ENCODE results near the gene NR2C2AP.

NR2C2AP gene

DNA sequence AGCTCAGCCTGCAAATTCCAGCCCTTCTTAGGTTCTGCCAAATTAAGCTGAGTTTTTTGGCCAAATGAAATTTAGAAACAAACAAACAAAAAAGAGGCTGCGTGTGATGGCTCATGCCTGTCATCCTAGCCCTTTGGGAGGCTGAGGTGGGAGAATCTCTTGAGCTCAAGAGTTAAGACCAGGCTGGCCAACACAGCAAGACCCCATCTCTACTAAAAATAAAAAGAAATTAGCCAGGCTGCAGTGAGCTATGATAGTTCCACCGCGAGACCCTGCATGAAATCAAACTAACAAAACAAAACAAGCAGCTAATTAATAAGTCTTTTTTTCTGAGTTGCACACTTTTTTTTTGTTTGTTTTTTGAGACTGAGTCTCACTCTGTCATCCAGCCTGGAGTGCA lies 26.5 kb upstream of the NR2C2AP start:
- no peaks in the 10 kb centered on the region for H3K79me2 ChIP-seq (ENCODE audit: control insufficient read depth, low read length)
- H3K27ac ChIP-seq (ENCODE audit: low read depth, low read length) = no peak overlapping the region
- H3K4me2 ChIP-seq (ENCODE audit: low read length) = no peak overlapping the region
- no peaks in the 10 kb centered on the region for H4K20me1 ChIP-seq (ENCODE audit: control insufficient read depth, insufficient read depth, low read depth, low read length)
- no peaks in the 10 kb centered on the region for H3K36me3 ChIP-seq (ENCODE audit: control insufficient read depth, low read length)
- H3K9me3 ChIP-seq (ENCODE audit: control insufficient read depth, insufficient read depth, low read length) = peaks cover 11% of the 10 kb centered on the region
- peaks cover 6% of the 10 kb centered on the region for H3K27me3 ChIP-seq (ENCODE audit: control insufficient read depth, low read length)
- H3K9me2 ChIP-seq (replicated peaks; ENCODE audit: control insufficient read depth, low read length) = no peaks in the 10 kb centered on the region
- no peaks in the 10 kb centered on the region for H3F3A ChIP-seq (ENCODE audit: control insufficient read depth, insufficient read depth)
- H3K4me1 ChIP-seq (ENCODE audit: control insufficient read depth, low read length) = peaks cover 10% of the 10 kb centered on the region
- TF ChIP-seq, protein P1, sequence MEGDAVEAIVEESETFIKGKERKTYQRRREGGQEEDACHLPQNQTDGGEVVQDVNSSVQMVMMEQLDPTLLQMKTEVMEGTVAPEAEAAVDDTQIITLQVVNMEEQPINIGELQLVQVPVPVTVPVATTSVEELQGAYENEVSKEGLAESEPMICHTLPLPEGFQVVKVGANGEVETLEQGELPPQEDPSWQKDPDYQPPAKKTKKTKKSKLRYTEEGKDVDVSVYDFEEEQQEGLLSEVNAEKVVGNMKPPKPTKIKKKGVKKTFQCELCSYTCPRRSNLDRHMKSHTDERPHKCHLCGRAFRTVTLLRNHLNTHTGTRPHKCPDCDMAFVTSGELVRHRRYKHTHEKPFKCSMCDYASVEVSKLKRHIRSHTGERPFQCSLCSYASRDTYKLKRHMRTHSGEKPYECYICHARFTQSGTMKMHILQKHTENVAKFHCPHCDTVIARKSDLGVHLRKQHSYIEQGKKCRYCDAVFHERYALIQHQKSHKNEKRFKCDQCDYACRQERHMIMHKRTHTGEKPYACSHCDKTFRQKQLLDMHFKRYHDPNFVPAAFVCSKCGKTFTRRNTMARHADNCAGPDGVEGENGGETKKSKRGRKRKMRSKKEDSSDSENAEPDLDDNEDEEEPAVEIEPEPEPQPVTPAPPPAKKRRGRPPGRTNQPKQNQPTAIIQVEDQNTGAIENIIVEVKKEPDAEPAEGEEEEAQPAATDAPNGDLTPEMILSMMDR (IDR thresholded peaks at IDR 0.05; ENCODE audit: low read depth, low read length, poor library complexity, severe bottlenecking) = no peak
- TF ChIP-seq EZH2phosphoT487 (IDR thresholded peaks at IDR 0.05; ENCODE audit: borderline replicate concordance, low read length) = no peak
- no peak overlapping the region for H3K4me3 ChIP-seq (ENCODE audit: low read length)

DNA sequence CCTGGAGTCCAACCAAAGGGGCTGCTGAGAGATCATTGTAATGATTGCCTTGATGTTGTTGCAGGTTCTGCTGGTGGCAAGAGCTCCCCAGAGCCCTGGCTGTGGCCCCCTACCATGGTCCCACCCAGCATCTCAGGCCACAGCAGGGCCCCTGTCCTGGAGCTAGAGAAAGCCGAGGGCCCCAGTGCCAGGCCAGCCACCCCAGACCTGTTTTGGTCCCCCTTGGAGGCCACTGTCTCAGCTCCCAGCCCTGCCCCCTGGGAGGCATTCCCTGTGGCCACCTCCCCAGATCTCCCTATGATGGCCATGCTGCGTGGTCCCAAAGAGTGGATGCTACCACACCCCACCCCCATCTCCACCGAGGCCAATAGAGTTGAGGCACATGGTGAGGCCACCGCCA lies 24.0 kb upstream of the NR2C2AP start:
- H3K4me2 ChIP-seq (ENCODE audit: low read length) = no peak overlapping the region
- TF ChIP-seq, protein P1 (IDR thresholded peaks at IDR 0.05; ENCODE audit: low read depth, low read length, poor library complexity, severe bottlenecking) = no peak
- TF ChIP-seq EZH2phosphoT487 (IDR thresholded peaks at IDR 0.05; ENCODE audit: borderline replicate concordance, low read length) = no peak
- peaks cover 11% of the 10 kb centered on the region for H3K4me1 ChIP-seq (ENCODE audit: control insufficient read depth, low read length)
- no peak overlapping the region for H3K27ac ChIP-seq (ENCODE audit: low read depth, low read length)
- H3K27me3 ChIP-seq (ENCODE audit: control insufficient read depth, low read length) = peaks cover 15% of the 10 kb centered on the region
- H3K9me3 ChIP-seq (ENCODE audit: control insufficient read depth, insufficient read depth, low read length) = no peaks in the 10 kb centered on the region
- H3K36me3 ChIP-seq (ENCODE audit: control insufficient read depth, low read length) = no peaks in the 10 kb centered on the region
- H4K20me1 ChIP-seq (ENCODE audit: control insufficient read depth, insufficient read depth, low read depth, low read length) = no peaks in the 10 kb centered on the region
- no peaks in the 10 kb centered on the region for H3K9me2 ChIP-seq (replicated peaks; ENCODE audit: control insufficient read depth, low read length)
- H3K79me2 ChIP-seq (ENCODE audit: control insufficient read depth, low read length) = no peaks in the 10 kb centered on the region
- H3F3A ChIP-seq (ENCODE audit: control insufficient read depth, insufficient read depth) = no peaks in the 10 kb centered on the region
- no peak overlapping the region for H3K4me3 ChIP-seq (ENCODE audit: low read length)

DNA sequence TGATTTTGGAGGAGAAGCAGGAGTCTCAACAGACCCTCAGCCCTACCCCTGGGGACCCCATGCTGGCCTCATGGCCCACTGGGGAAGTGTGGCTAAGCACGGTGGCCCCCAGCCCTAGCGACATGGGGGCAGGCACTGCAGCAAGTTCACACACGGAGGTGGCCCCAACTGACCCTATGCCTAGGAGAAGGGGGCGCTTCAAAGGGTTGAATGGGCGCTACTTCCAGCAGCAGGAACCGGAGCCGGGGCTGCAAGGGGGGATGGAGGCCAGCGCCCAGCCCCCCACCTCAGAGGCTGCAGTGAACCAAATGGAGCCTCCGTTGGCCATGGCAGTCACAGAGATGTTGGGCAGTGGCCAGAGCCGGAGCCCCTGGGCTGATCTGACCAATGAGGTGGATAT lies 23.4 kb upstream of the NR2C2AP start:
- H3F3A ChIP-seq (ENCODE audit: control insufficient read depth, insufficient read depth) = no peaks in the 10 kb centered on the region
- no peaks in the 10 kb centered on the region for H3K79me2 ChIP-seq (ENCODE audit: control insufficient read depth, low read length)
- H3K27me3 ChIP-seq (ENCODE audit: control insufficient read depth, low read length) = peaks cover 15% of the 10 kb centered on the region
- peaks cover 11% of the 10 kb centered on the region for H3K4me1 ChIP-seq (ENCODE audit: control insufficient read depth, low read length)
- no peak overlapping the region for H3K27ac ChIP-seq (ENCODE audit: low read depth, low read length)
- TF ChIP-seq EZH2phosphoT487 (IDR thresholded peaks at IDR 0.05; ENCODE audit: borderline replicate concordance, low read length) = no peak
- TF ChIP-seq, protein P1 (IDR thresholded peaks at IDR 0.05; ENCODE audit: low read depth, low read length, poor library complexity, severe bottlenecking) = no peak
- no peak overlapping the region for H3K4me2 ChIP-seq (ENCODE audit: low read length)
- H3K9me3 ChIP-seq (ENCODE audit: control insufficient read depth, insufficient read depth, low read length) = no peaks in the 10 kb centered on the region
- H4K20me1 ChIP-seq (ENCODE audit: control insufficient read depth, insufficient read depth, low read depth, low read length) = no peaks in the 10 kb centered on the region
- no peak overlapping the region for H3K4me3 ChIP-seq (ENCODE audit: low read length)
- no peaks in the 10 kb centered on the region for H3K36me3 ChIP-seq (ENCODE audit: control insufficient read depth, low read length)
- no peaks in the 10 kb centered on the region for H3K9me2 ChIP-seq (replicated peaks; ENCODE audit: control insufficient read depth, low read length)

DNA sequence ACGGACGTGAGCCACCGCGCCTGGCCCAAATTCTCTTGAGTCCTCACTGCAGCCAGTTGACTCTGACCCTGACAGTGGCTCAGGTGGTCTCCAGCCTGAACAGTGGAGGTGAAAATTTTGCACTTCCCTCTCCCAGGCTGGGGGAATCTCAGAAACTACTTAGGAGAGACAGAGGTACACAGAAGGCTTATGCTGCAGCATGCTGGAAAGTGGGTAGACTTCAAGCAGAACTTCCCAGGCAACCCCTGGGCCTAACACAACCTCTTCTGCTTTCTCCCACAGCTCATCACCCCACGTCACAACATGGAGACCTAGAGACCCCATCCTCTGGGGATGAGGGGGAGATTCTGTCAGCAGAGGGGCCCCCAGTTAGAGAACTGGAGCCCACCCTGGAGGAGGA lies 23.0 kb upstream of the NR2C2AP start:
- H3K9me3 ChIP-seq (ENCODE audit: control insufficient read depth, insufficient read depth, low read length) = no peaks in the 10 kb centered on the region
- no peaks in the 10 kb centered on the region for H3K36me3 ChIP-seq (ENCODE audit: control insufficient read depth, low read length)
- H3K27ac ChIP-seq (ENCODE audit: low read depth, low read length) = no peak overlapping the region
- H3K4me3 ChIP-seq (ENCODE audit: low read length) = no peak overlapping the region
- H4K20me1 ChIP-seq (ENCODE audit: control insufficient read depth, insufficient read depth, low read depth, low read length) = no peaks in the 10 kb centered on the region
- peaks cover 15% of the 10 kb centered on the region for H3K27me3 ChIP-seq (ENCODE audit: control insufficient read depth, low read length)
- H3K4me1 ChIP-seq (ENCODE audit: control insufficient read depth, low read length) = peaks cover 11% of the 10 kb centered on the region
- no peak for TF ChIP-seq EZH2phosphoT487 (IDR thresholded peaks at IDR 0.05; ENCODE audit: borderline replicate concordance, low read length)
- TF ChIP-seq, protein P1 (IDR thresholded peaks at IDR 0.05; ENCODE audit: low read depth, low read length, poor library complexity, severe bottlenecking) = no peak
- H3F3A ChIP-seq (ENCODE audit: control insufficient read depth, insufficient read depth) = no peaks in the 10 kb centered on the region
- H3K79me2 ChIP-seq (ENCODE audit: control insufficient read depth, low read length) = no peaks in the 10 kb centered on the region
- H3K4me2 ChIP-seq (ENCODE audit: low read length) = no peak overlapping the region
- H3K9me2 ChIP-seq (replicated peaks; ENCODE audit: control insufficient read depth, low read length) = no peaks in the 10 kb centered on the region

Data from DOHH2 (cell line).